ENCODE data around the gene GLB1L. TPM values are rescaled to one million over a fixed set of nuclear protein-coding genes. Genes with fewer than 3 reads are reported as not detected.

The GLB1L gene
- total and polyA plus RNA-seq, 8 donors: 0.58 to 31.4 (median 3.1) TPM; not detected in 1

- Histone ChIP-seq H3K4me1 (peaks cover 0 to 59% (median 24%) of the 10 kb centered on the region in 4 donors), H3K36me3 (peaks cover 43 to 60% (median 53%) of the 10 kb centered on the region in 4 donors), H3K27ac (peak overlapping the region in 2 of 5 donors; percentile 39 to 65), H3K9me3 (no peaks in the 10 kb centered on the region), H3K27me3 (no peaks in the 10 kb centered on the region), H3K4me3 (no peak overlapping the region)
- WGBS, 5 donors: 66 to 76% (median 75%) methylated on average over 12 to 17 of the region's 17 CpGs
- TF ChIP-seq EP300 (IDR thresholded peaks at IDR 0.05): no peak
- TF ChIP-seq POLR2A (IDR thresholded peaks at IDR 0.05): no peak
- TF ChIP-seq POLR2AphosphoS5 (IDR thresholded peaks at IDR 0.05): no peak
- TF ChIP-seq CTCF (IDR thresholded peaks at IDR 0.05): no peak
- intact Hi-C loops (cut with DNase I; ENCODE audit: low total_unique reads): loop anchor here (10.0 kb wide), 1 partner anchor 61 kb away; the partner anchor contains the start of genes ANKZF1 and ATG9A
- DNase-seq: peak in 1 of 2 donors; percentile 80
Measured at GRCh38 chr2:219285894-219286425, 40.7 kb upstream of the GLB1L start.

DNA sequence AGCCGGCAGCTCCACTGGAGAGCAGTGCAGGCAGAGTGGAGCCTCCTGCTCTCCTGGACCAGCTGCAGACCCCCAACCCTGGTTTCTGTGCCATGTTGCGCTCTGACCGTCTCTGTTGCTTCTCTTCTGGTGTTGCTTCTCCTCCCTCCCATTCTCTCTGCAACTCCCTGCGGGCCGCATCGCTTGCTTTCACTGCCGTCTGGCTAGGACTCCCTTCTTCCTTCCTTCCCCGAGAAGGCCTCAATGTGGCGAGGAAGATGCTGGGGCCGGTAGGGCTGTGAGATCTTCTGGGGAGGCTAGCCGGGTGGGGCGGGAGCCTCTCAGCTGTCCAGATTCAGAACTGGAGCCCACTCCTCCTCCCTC is 40.1 kb upstream of the GLB1L start:
- intact Hi-C loops (cut with DNase I; ENCODE audit: low total_unique reads): loop anchor here (10.0 kb wide), 1 partner anchor 61 kb away; the partner anchor contains the start of genes ANKZF1 and ATG9A
- H3K4me3 ChIP-seq: no peak overlapping the region
- no peaks in the 10 kb centered on the region for H3K27me3 ChIP-seq
- no peak for TF ChIP-seq CTCF (IDR thresholded peaks at IDR 0.05)
- TF ChIP-seq POLR2A (IDR thresholded peaks at IDR 0.05): no peak
- TF ChIP-seq POLR2AphosphoS5 (IDR thresholded peaks at IDR 0.05): no peak
- TF ChIP-seq EP300 (IDR thresholded peaks at IDR 0.05): no peak
- 88 to 93% (median 92%) methylated on average over 12 of the region's 12 CpGs for WGBS, 5 donors
- peaks cover 43 to 64% (median 59%) of the 10 kb centered on the region in 4 donors for H3K36me3 ChIP-seq
- no peaks in the 10 kb centered on the region for H3K9me3 ChIP-seq
- peaks cover 3 to 65% (median 29%) of the 10 kb centered on the region in 4 donors for H3K4me1 ChIP-seq
- DNase-seq: no peak
- peak overlapping the region in 2 of 5 donors; percentile 39 to 65 for H3K27ac ChIP-seq

DNA sequence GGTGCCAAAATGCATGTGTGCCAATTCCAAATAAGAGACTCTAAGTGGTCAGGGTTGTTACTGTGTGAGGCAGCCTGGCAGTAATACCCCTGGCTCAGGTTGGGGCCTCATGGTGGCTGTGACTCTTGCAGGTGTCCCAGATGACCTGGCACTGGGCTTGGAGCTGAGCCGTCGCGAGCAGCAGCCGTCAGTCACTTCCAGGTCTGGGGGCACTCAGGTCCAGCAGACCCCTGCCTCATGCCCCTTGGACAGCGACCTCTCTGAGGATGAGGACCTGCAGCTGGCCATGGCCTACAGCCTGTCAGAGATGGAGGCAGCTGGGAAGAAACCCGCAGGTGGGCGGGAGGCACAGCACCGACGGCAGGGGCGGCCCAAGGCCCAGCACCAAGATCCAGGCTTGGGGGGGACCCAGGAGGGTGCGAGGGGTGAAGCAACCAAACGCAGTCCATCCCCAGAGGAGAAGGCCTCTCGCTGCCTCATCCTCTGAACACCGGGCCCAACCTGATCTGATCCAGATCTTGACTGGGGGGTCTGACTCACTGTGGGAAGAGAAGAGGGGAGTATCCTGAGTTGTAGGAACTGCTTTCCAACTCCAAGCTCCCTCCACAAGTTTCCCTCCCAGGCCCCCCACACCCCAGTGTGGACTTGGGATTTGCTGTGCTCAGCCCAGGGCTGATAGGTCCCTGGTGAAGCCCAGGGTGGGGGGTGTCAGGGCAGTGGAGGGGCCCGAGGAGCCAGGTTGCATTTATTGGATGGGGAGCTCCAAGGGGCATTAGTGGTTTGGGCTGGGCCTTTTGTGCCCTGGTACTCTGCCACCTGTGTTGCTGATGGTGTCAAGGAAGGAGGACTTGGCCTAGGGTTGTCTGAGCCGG is 39.5 kb upstream of the GLB1L start:
- no peaks in the 10 kb centered on the region for H3K9me3 ChIP-seq
- intact Hi-C loops (cut with DNase I; ENCODE audit: low total_unique reads): loop anchor here (10.0 kb wide), 1 partner anchor 60 kb away; the partner anchor contains the start of genes ANKZF1 and ATG9A
- TF ChIP-seq POLR2A (IDR thresholded peaks at IDR 0.05) (no peak), EP300 (IDR thresholded peaks at IDR 0.05) (no peak), CTCF (IDR thresholded peaks at IDR 0.05) (no peak), POLR2AphosphoS5 (IDR thresholded peaks at IDR 0.05) (no peak)
- H3K27ac ChIP-seq: peak overlapping the region in 2 of 5 donors; percentile 39 to 65
- H3K4me3 ChIP-seq: no peak overlapping the region
- DNase-seq: no peak
- no peaks in the 10 kb centered on the region for H3K27me3 ChIP-seq
- peaks cover 10 to 66% (median 33%) of the 10 kb centered on the region in 4 donors for H3K4me1 ChIP-seq
- H3K36me3 ChIP-seq: peaks cover 43 to 64% (median 60%) of the 10 kb centered on the region in 4 donors
- WGBS, 5 donors: 87 to 94% (median 93%) methylated on average over 15 to 16 of the region's 16 CpGs

GRCh38 chr2:219282943-219283581 is 37.8 kb upstream of the GLB1L start:
- Histone ChIP-seq H3K4me3 (no peak overlapping the region), H3K4me1 (peaks cover 14 to 64% (median 37%) of the 10 kb centered on the region in 4 donors), H3K27me3 (no peaks in the 10 kb centered on the region), H3K36me3 (peaks cover 43 to 64% (median 60%) of the 10 kb centered on the region in 4 donors), H3K9me3 (no peaks in the 10 kb centered on the region), H3K27ac (peak overlapping the region in 1 of 5 donors; percentile 100)
- 90 to 93% (median 92%) methylated on average over 17 of the region's 17 CpGs for WGBS, 5 donors
- TF ChIP-seq POLR2A (IDR thresholded peaks at IDR 0.05) (no peak), POLR2AphosphoS5 (IDR thresholded peaks at IDR 0.05) (no peak), EP300 (IDR thresholded peaks at IDR 0.05) (no peak), CTCF (IDR thresholded peaks at IDR 0.05) (no peak)
- DNase-seq: no peak
- intact Hi-C loops (cut with DNase I; ENCODE audit: low total_unique reads): loop anchor here (10.0 kb wide), 1 partner anchor 58 kb away; the partner anchor contains the start of genes ANKZF1 and ATG9A
